ENCODE measurements around the gene CD79A.

DNA sequence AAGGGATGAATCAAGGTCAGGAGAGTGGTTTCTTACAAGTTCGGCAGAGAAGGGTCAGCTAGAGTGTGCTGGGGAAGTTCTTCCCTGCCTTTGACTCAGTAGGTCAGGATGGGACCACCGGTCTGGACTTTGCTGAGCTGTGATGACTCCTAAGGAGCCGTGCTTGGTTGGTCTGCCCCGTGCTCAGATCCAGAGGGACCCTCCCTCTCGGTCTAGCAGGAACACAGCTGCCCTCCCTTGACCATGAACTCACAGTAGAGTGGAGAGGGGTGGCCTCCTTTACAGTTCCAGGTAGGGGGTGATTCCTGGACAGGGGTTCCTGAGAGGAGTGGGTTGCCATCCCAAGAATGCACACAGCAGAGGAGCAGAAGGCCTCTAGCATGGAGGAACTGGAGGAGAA, 12.7 kb upstream of the CD79A start:
- TF ChIP-seq, protein P1, sequence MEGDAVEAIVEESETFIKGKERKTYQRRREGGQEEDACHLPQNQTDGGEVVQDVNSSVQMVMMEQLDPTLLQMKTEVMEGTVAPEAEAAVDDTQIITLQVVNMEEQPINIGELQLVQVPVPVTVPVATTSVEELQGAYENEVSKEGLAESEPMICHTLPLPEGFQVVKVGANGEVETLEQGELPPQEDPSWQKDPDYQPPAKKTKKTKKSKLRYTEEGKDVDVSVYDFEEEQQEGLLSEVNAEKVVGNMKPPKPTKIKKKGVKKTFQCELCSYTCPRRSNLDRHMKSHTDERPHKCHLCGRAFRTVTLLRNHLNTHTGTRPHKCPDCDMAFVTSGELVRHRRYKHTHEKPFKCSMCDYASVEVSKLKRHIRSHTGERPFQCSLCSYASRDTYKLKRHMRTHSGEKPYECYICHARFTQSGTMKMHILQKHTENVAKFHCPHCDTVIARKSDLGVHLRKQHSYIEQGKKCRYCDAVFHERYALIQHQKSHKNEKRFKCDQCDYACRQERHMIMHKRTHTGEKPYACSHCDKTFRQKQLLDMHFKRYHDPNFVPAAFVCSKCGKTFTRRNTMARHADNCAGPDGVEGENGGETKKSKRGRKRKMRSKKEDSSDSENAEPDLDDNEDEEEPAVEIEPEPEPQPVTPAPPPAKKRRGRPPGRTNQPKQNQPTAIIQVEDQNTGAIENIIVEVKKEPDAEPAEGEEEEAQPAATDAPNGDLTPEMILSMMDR (IDR thresholded peaks at IDR 0.05): no peak
- TF ChIP-seq POLR2A (IDR thresholded peaks at IDR 0.05): no peak

Data from esophagus squamous epithelium (tissue), 4 donors.